GM21717 (cell line): ENCODE measurements around the gene CACNG6.
"Not testable (repeated sequence)": the region's sequence is repeated elsewhere in the genome, so short reads cannot be mapped to it uniquely, and the experiment has no call there.

Source experiments
- ATAC-seq: cut with Tn5 transposase; IDR thresholded peaks from one replicate; pipeline ENCODE4 v1.9.1; 2021; ENCODE audit warnings: mild to moderate bottlenecking, moderate library complexity; ENCODE audit not compliant: unreplicated experiment

CACNG6 gene

GRCh38 chr19:53991224-53992113 is at the start of gene CACNG6:
TSS of gene CACNG6 (plus strand) at chr19:53991637. CDS start at chr19:53992878, 1,241 bp downstream.
- no peak for ATAC-seq

- ATAC-seq = no peak
These were observed 49.2 kb upstream of the CACNG6 start for GRCh38 chr19:53942001-53942786.

- ATAC-seq = no peak
These were observed 47.0 kb upstream of the CACNG6 start for GRCh38 chr19:53944416-53944815.

- ATAC-seq = no peak
These were observed 46.5 kb upstream of the CACNG6 start for GRCh38 chr19:53944933-53945332.

GRCh38 chr19:53945441-53945840 is 46.0 kb upstream of the CACNG6 start:
- no peak for ATAC-seq

- ATAC-seq = no peak
These were observed 45.4 kb upstream of the CACNG6 start for GRCh38 chr19:53945998-53946397.

GRCh38 chr19:53947624-53948023 is 43.8 kb upstream of the CACNG6 start:
- ATAC-seq = no peak

GRCh38 chr19:53948611-53949010 is 42.8 kb upstream of the CACNG6 start:
- not testable (repeated sequence) for ATAC-seq

- ATAC-seq = no peak
These were observed 40.0 kb upstream of the CACNG6 start for GRCh38 chr19:53951436-53951835.

- ATAC-seq = no peak
These were observed 39.5 kb upstream of the CACNG6 start for GRCh38 chr19:53951947-53952346.

- no peak for ATAC-seq
These were observed 38.1 kb upstream of the CACNG6 start for GRCh38 chr19:53953383-53953782.

GRCh38 chr19:53957448-53958167 is 33.8 kb upstream of the CACNG6 start:
- ATAC-seq = no peak

GRCh38 chr19:53958168-53958571 is 33.3 kb upstream of the CACNG6 start:
- ATAC-seq = no peak

- no peak for ATAC-seq
These were observed 32.3 kb upstream of the CACNG6 start for GRCh38 chr19:53958823-53959757.

- ATAC-seq = no peak
These were observed 31.2 kb upstream of the CACNG6 start for GRCh38 chr19:53960187-53960586.

GRCh38 chr19:53960886-53961285 is 30.6 kb upstream of the CACNG6 start:
- ATAC-seq = no peak

GRCh38 chr19:53961523-53962356 is 29.7 kb upstream of the CACNG6 start:
- no peak for ATAC-seq

GRCh38 chr19:53962887-53963431 is 28.5 kb upstream of the CACNG6 start, which contains the start of gene CACNG8:
TSS of gene CACNG8 (plus strand) at chr19:53962937.
- ATAC-seq = no peak

- no peak for ATAC-seq
These were observed 26.3 kb upstream of the CACNG6 start for GRCh38 chr19:53965091-53965490.
